SH-SY5Y (cell line): ENCODE results near the gene SNCAIP.

ENCODE experiments used
- GATA2 ChIP-seq: IDR thresholded peaks from 2 replicates; pipeline ENCODE4 v1.6.1; 2011; ENCODE audit warnings: mild to moderate bottlenecking, low read depth, low read length
- GATA3 ChIP-seq: IDR thresholded peaks from 2 replicates; pipeline ENCODE4 v1.6.1; 2011; ENCODE audit warnings: low read depth, mild to moderate bottlenecking, low read length, moderate library complexity

Gene SNCAIP

DNA sequence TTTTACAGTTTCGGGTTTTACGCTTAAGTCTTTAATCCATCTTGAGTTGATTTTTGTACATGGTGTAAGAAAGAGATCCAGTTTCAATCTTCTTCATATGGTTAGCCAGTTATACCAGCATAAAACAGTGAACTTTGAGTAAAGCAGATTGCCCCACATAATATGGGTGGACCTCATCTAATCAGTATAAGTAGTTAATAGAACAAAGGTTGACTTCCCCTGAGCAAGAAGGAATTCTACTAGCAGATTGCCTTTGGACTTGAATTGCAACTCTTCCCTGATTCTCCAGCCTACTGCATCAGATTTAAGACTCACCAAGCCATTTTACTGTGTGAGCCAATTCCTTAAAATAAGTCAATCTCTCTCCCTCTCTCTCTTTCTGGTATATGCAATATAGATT, 173.2 kb downstream of the SNCAIP start:
- TF ChIP-seq GATA3 (no peak), GATA2 (no peak)

- no peak for TF ChIP-seq GATA2
- no peak for TF ChIP-seq GATA3
Measured at GRCh38 chr5:122490718-122491117, 178.7 kb downstream of the SNCAIP start.

GRCh38 chr5:122492675-122493074, 180.6 kb downstream of the SNCAIP start:
- TF ChIP-seq GATA2 = no peak
- no peak for TF ChIP-seq GATA3

GRCh38 chr5:122493091-122494021, 181.3 kb downstream of the SNCAIP start:
- peak; percentile 95 for TF ChIP-seq GATA2
- TF ChIP-seq GATA3 = peak; percentile 56; the same call in 1 of the 2 replicates

- TF ChIP-seq GATA2 = no peak; the same call in 1 of the 2 replicates
- no peak for TF ChIP-seq GATA3
Measured at GRCh38 chr5:122494109-122494508, 182.1 kb downstream of the SNCAIP start.

DNA sequence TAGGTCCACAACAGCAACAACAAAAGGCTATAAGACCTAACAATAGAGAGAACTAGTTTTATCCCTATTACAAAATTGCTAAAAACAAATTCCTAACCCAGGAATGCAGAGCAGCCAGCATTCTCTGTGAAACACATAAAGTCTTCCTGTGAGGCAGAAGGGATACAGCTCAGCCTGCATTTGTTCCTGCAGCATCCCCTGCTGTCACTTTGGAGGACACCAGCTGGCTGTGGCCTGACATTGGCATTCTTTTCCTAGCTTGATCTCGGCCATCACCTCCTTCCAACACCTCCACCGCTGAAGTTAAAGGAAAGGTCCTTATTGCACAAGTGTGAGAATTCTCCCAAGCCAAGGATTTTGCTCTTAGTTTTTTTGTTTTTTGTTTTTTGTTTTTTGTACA, 186.1 kb downstream of the SNCAIP start:
- TF ChIP-seq GATA3 (no peak), GATA2 (no peak)

- TF ChIP-seq GATA2 (no peak), GATA3 (no peak)
Measured at GRCh38 chr5:122499585-122499984, 187.5 kb downstream of the SNCAIP start.

GRCh38 chr5:122500245-122501088, 188.4 kb downstream of the SNCAIP start:
- TF ChIP-seq GATA2 (no peak), GATA3 (no peak)

- TF ChIP-seq GATA2 = no peak
- no peak for TF ChIP-seq GATA3
Measured at GRCh38 chr5:122501089-122501435, 189.0 kb downstream of the SNCAIP start.

DNA sequence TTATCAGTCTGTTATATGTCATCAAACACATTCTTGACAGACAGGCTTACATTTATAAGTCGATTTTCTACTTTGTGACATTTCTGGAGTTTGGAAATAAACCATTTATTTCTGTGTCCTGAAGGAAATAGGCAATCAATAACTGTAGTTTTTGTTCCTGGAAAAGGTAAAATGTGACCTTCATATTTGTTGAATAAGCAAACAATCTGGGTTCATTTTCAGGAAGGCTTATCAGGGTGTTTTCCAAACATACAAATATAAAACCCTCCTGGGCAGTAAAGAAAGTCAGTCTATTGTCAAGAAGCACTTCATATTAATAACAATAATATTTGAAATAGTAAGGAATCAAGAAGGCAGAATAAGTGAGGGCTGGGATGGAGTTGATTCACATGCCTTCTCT, 195.0 kb downstream of the SNCAIP start:
- TF ChIP-seq GATA3 (no peak), GATA2 (no peak)

- no peak for TF ChIP-seq GATA2
- TF ChIP-seq GATA3 = no peak
Measured at GRCh38 chr5:122507581-122507980, 195.5 kb downstream of the SNCAIP start.

- TF ChIP-seq GATA2 (no peak), GATA3 (no peak)
Measured at GRCh38 chr5:122508623-122509022, 196.6 kb downstream of the SNCAIP start.
